GM18951 (cell line): ENCODE results near the gene KCTD15.

ENCODE experiments used
- POLR2A ChIP-seq: IDR thresholded peaks from 4 replicates; pipeline ENCODE4 v1.6.1; 2011; ENCODE audit warnings: mild to moderate bottlenecking; ENCODE audit not compliant: insufficient read length, insufficient read depth; ENCODE audit errors: extremely low read depth
- in situ Hi-C: fragments of 300-500 bp; cut with MboI; formaldehyde crosslinking; loops from one replicate; pipeline ENCODE4 v1.12.0; 2022; ENCODE audit warnings: low sequenced_read_pairs, mixed read lengths, inconsistent platforms; ENCODE audit not compliant: unreplicated experiment

The KCTD15 gene

DNA sequence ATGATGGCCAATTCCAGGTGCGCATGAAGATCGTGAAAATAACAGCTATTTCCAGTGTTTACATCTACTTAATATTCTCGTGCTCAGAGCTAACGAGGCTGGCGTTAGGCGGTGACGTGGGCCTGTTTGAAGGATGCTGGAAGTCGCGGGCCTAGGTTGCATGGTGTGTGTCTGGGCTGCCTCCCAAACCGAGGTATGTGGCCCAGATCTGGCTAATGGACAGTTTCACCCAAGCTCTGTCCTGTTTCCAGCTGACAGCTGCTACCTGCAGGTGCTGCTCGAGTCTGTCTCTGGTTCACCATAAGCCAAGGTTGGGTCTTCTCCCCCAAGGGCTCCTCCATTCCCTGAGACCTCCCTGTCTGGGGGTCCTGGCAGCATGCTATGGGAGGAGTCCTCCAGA is 40.5 kb upstream of the KCTD15 start:
- no peak for TF ChIP-seq POLR2A
- in situ Hi-C loops: loop anchor here (25.0 kb wide), 1 partner anchor 519 kb away; the partner anchor contains the start of gene SLC7A10

- TF ChIP-seq POLR2A: no peak
- in situ Hi-C loops: loop anchor here (25.0 kb wide), 1 partner anchor 521 kb away; the partner anchor contains the start of gene SLC7A10
Measured at GRCh38 chr19:33758541-33759013, 38.1 kb upstream of the KCTD15 start.

- TF ChIP-seq POLR2A: no peak
- in situ Hi-C loops: loop anchor here (25.0 kb wide), 1 partner anchor 522 kb away; the partner anchor contains the start of gene SLC7A10
Measured at GRCh38 chr19:33759356-33759755, 37.3 kb upstream of the KCTD15 start.

DNA sequence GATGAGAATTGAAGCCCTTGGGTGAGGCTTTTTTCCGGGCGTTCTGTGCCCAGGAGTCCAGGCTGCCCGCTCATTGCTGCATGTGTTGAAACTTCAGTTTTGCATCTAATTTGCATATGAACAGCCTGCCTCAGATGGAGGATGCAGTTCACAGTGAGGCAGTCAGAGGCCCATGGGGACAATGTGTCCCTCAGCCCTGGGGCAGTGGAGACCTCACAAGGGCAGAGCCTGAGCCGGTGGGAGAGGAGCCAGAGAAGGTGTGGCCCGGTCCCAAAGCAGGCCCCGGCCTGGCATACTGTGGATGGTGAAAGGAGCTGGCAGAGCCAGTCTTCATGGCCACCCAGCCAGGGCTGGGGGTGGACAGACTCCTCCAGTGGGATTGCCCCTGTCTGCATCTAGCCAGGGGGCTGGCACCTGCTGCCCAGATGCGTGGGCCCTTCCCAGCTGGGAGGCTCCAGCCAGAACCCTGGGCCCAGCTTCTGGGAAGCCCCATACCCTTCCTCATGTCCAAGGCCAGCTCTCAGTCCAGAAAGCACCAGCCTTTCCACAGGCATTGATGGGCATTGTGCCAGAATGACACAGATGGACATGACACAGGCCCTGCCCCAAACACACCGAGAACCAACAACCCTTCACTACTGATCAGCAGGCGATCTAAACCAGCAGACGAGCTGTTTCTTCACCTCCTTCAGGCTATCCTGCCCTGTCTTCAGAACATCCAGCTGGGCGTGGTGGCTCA is 32.9 kb upstream of the KCTD15 start:
- TF ChIP-seq POLR2A: no peak
- in situ Hi-C loops: loop anchor here (25.0 kb wide), 1 partner anchor 527 kb away; the partner anchor contains the start of gene SLC7A10

DNA sequence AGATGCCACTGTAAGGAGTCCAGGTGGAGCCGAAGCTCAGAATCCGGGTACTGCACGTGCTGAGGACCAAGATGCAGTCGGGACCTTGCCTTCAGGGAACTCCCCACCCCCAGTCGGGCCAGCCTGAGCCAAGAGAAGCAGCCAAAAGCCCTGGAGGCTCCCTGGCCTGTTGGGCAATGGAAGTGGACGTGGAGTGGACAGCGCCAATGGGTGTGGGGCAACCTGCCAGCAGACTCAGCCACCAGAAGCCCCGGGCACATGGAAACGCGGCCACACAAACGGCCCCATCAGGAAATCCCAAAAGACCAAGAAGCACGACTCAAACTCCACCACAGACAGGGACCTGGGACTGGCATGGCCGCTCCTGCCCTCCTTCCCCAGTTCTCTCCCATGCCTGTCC is 30.0 kb upstream of the KCTD15 start:
- TF ChIP-seq POLR2A: no peak
- in situ Hi-C loops: loop anchor here (25.0 kb wide), 1 partner anchor 529 kb away; the partner anchor contains the start of gene SLC7A10

DNA sequence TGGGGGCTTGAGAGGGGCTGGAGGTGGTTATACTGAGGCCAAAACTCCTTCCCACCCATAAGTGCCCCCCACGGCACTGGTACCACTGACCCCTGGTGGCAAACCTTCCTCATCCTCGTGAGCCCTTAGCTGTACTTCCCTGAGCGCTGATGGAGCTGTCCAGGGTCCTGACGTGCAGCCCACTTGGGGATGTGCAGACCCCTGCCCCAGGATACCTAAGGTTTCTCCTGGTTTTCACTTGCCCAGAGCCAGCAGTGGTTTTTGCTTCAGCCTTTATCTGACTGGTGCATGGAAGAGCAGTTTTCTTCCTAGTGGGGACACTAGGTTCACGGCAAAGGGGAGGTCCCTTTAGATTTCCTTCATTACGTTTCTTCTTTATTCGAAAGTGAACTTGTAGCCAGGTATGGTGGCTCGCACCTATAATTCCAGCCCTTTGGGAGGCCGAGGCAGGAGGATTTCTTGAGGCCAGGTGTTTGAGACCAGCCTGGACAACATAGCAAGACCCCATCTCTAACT is 28.7 kb upstream of the KCTD15 start:
- in situ Hi-C loops: loop anchor here (25.0 kb wide), 1 partner anchor 531 kb away; the partner anchor contains the start of gene SLC7A10

GRCh38 chr19:33769208-33769607 is 27.5 kb upstream of the KCTD15 start:
- in situ Hi-C loops: loop anchor here (25.0 kb wide), 1 partner anchor 532 kb away; the partner anchor contains the start of gene SLC7A10
- TF ChIP-seq POLR2A: no peak

More for the DNA sequence above, 28.7 kb upstream of the KCTD15 start:
- TF ChIP-seq POLR2A: no peak

DNA sequence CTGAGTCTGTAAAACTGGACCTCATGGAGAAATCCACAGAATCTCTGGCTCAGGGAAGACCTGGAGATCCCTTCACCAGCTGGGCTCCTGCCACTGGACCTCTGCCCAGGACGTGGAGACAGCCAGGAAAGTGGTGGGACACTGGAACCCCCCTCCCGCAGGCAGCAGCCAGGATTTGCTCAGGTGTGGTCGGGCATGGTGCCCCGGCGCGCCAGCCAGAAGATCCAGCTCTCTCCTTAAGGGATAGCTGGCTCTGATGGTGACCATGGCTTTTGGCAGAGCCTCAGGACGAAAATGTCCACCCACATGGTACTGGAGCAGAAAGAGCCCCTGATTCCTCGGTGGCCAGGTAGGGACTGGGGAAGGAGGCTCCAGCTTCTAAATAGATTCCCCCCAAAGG is 26.6 kb upstream of the KCTD15 start:
- TF ChIP-seq POLR2A: no peak
- in situ Hi-C loops: loop anchor here (10.0 to 25.0 kb wide), 3 partner anchors 325 to 533 kb away; partner anchors contain the start of gene SLC7A10

DNA sequence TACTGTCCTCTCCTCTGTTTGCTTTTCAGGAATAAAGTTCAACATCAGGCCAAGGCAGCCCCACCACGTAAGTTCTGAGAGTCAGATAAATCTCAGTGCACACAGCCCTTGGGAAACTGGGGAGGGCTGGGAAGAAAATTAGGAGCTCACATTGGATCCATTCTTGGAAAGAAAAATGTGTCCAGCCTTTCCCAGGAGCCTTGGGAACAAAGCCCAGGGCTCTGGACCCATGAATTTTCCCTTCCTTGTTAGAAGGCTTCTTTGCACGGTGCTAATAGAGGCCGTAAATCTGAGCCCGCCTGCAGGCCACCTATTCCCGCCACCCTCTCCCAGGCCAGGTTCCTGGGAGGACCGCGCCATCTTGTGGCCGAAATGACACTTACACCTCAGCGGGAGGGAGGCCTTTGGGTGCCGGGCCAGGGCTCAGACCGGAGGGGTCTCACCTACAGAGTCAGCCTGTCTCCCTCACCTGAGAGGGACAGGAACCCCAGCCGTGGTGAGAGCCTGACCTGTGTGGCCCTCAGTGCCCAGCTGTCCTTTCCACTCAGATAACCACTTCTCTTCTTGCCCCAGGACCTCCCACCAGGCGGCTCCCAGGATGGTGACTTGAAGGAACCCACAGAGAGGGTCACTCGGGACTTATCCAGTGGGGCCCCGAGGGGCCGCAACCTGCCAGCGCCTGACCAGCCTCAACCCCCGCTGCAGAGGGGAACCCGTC is 25.1 kb upstream of the KCTD15 start:
- no peak for TF ChIP-seq POLR2A
- in situ Hi-C loops: loop anchor here (10.0 to 25.0 kb wide), 3 partner anchors 323 to 534 kb away; partner anchors contain the start of gene SLC7A10

- TF ChIP-seq POLR2A: no peak
- in situ Hi-C loops: loop anchor here (10.0 to 25.0 kb wide), 3 partner anchors 323 to 535 kb away; partner anchors contain the start of gene SLC7A10
Measured at GRCh38 chr19:33772102-33772857, 24.4 kb upstream of the KCTD15 start.

DNA sequence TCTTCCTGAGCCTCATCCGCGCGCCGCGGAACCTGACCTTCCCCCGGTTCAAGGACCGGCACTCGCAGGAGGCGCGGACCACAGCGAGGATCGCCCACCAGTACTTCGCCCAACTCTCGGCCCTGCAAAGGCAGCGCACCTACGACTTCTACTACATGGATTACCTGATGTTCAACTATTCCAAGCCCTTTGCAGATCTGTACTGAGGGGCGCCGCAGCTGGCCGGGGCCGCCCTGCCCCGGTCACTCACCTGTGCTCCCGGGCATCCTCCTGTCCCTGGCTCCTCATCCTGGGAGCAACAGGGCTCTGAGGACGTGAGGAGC is 23.9 kb upstream of the KCTD15 start:
- in situ Hi-C loops: loop anchor here (10.0 to 25.0 kb wide), 3 partner anchors 322 to 536 kb away; partner anchors contain the start of gene SLC7A10
- TF ChIP-seq POLR2A: no peak
